Fibroblast of the aortic adventitia (primary cell): ENCODE data around the gene FOXO3. TPM values are rescaled to one million over a fixed set of nuclear protein-coding genes. Genes with fewer than 3 reads are reported as not detected.

Experiments
- DNase-seq: peaks from one replicate; pipeline ENCODE4 v3.0.0-alpha.2; 2010; ENCODE audit warnings: low read depth
- H3K4me3 ChIP-seq: 2 replicates; pipeline ENCODE4 v1.5.1; 2011; ENCODE audit warnings: low read depth, mild to moderate bottlenecking, control low read depth, low read length, moderate library complexity
- total RNA-seq: library from RNA; depleted of rRNA; stranded (reverse); fragments of >200 nt; gene quantifications from 2 replicates; pipeline ENCODE4 v1.2.3, GENCODE V29; 2012; ENCODE audit warnings: low replicate concordance
- TF ChIP-seq, protein P1 (sequence below): IDR thresholded peaks from 2 replicates; pipeline ENCODE4 v1.5.1; 2011; ENCODE audit warnings: mild to moderate bottlenecking, low read length, control low read depth, inconsistent platforms; ENCODE audit not compliant: insufficient read depth

FOXO3 gene
- total RNA-seq, 1 donor: 54.5 TPM

DNA sequence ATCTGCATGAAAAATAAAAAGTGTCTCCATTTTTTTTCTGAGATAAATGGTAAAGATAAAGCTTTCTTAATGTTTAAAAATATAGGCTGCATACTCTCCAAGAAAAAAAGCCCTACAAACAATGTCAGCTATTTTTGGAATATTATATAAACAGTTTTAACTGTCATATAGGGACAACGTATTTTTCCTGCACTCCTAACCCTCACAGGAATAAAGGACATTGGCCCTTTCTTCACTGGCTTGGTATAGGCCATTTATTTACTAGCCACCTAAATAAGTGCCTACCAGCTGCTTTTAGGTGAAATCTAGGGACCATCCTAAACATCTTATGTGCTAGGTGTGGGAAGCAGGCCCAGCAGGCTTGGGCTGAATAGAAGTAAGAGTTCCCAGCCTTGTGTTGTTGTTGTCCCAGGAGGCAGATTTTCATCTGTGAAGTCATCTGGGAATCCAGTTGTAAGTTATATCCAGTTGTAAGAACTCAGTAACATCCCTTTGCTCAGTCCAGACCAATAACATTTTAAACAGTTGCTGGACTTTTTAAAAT is 21.3 kb downstream of the FOXO3 start:
- peak overlapping the region; percentile 20 for H3K4me3 ChIP-seq
- TF ChIP-seq, protein P1, sequence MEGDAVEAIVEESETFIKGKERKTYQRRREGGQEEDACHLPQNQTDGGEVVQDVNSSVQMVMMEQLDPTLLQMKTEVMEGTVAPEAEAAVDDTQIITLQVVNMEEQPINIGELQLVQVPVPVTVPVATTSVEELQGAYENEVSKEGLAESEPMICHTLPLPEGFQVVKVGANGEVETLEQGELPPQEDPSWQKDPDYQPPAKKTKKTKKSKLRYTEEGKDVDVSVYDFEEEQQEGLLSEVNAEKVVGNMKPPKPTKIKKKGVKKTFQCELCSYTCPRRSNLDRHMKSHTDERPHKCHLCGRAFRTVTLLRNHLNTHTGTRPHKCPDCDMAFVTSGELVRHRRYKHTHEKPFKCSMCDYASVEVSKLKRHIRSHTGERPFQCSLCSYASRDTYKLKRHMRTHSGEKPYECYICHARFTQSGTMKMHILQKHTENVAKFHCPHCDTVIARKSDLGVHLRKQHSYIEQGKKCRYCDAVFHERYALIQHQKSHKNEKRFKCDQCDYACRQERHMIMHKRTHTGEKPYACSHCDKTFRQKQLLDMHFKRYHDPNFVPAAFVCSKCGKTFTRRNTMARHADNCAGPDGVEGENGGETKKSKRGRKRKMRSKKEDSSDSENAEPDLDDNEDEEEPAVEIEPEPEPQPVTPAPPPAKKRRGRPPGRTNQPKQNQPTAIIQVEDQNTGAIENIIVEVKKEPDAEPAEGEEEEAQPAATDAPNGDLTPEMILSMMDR: no peak
- peak; percentile 47 for DNase-seq

- TF ChIP-seq, protein P1: no peak
- no peak overlapping the region for H3K4me3 ChIP-seq
- no peak for DNase-seq
Measured at GRCh38 chr6:108582618-108583017, 21.9 kb downstream of the FOXO3 start.

- TF ChIP-seq, protein P1: no peak
- DNase-seq: peak; percentile 80
- no peak overlapping the region for H3K4me3 ChIP-seq
Measured at GRCh38 chr6:108584323-108584722, 23.6 kb downstream of the FOXO3 start.

GRCh38 chr6:108585359-108585758 is 24.6 kb downstream of the FOXO3 start:
- no peak for DNase-seq
- H3K4me3 ChIP-seq: no peak overlapping the region
- TF ChIP-seq, protein P1: no peak

DNA sequence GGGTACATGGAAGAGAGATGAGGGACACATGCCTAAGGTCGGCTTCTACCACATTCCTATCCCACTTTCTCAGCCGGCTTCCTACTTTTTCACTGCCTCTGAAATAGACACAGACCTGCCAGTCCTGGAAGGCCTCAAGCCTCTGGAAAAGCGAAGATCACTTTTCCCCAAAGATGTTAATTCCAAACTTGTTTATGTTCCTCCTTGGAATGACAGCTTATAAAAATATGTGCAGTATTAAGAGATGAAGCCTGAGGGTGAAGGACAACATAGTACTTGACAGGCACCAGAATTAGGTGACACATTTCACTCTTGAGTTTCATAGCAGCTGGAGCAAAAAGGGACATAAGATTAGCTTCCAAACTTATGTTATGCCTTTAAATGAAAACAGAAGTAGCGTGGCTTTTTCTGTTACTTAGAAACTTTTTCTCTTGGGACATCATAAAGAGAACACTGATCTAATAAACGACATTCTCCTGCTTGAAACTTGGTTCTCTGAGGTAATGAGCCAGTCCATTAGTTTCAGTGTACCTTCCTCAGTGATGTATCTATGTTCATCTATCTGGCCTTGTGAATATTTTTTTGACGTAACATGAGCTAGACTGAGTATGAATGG is 25.3 kb downstream of the FOXO3 start:
- DNase-seq: no peak
- TF ChIP-seq, protein P1: no peak
- no peak overlapping the region for H3K4me3 ChIP-seq

- H3K4me3 ChIP-seq: no peak overlapping the region
- TF ChIP-seq, protein P1: no peak
- DNase-seq: peak; percentile 73
Measured at GRCh38 chr6:108587258-108588059, 26.7 kb downstream of the FOXO3 start.
